Measurements from ENCODE around the gene NOL4L.

DNA sequence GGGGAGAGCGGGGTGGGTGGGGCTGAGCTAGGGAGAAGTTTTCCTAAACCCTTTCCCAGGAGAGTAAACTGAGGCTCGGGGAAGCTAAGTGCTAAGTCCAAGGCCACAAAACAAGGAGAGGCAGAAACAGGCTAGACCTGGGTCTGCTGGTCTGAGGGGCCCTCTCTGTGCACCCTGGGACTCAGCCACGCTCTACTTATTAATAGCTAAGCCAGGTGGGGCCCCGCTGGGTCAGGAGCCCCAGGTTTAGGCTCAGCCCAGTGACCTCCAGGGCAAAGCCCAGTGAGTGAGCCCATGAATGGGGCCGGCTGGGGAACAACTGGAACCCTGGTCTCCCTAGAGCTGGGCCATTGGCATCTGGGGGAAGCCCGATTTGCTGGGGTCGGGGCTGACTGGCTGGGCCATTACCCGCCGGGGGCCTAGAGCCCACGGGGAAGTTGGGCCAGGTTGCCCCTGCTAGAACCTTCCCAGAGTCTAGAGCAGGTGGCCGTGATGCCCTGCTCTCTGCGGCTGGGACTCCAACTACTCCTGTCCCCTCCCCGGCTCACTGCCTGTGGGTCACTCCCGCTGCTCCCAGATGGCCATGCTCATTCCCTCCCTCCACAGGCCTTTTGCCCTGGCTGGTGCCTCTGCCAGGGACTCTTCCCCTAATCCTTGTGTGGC, 24.1 kb upstream of the NOL4L start:
- TF ChIP-seq, protein P1, sequence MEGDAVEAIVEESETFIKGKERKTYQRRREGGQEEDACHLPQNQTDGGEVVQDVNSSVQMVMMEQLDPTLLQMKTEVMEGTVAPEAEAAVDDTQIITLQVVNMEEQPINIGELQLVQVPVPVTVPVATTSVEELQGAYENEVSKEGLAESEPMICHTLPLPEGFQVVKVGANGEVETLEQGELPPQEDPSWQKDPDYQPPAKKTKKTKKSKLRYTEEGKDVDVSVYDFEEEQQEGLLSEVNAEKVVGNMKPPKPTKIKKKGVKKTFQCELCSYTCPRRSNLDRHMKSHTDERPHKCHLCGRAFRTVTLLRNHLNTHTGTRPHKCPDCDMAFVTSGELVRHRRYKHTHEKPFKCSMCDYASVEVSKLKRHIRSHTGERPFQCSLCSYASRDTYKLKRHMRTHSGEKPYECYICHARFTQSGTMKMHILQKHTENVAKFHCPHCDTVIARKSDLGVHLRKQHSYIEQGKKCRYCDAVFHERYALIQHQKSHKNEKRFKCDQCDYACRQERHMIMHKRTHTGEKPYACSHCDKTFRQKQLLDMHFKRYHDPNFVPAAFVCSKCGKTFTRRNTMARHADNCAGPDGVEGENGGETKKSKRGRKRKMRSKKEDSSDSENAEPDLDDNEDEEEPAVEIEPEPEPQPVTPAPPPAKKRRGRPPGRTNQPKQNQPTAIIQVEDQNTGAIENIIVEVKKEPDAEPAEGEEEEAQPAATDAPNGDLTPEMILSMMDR (IDR thresholded peaks at IDR 0.05) = no peak
- no peak for TF ChIP-seq POLR2AphosphoS5 (IDR thresholded peaks at IDR 0.05)
- no peak for TF ChIP-seq POLR2A (IDR thresholded peaks at IDR 0.05)
